GM21526 (cell line): ENCODE measurements around the gene RSPH1.

ENCODE experiments used
- ATAC-seq: cut with Tn5 transposase; IDR thresholded peaks from one replicate; pipeline ENCODE4 v1.9.1; 2021; ENCODE audit warnings: moderate library complexity; ENCODE audit not compliant: unreplicated experiment, low FRiP score

RSPH1 gene

GRCh38 chr21:42496120-42496838 lies at the start of gene RSPH1:
RSPH1 (minus strand) TSS chr21:42496224; CDS start chr21:42496186, 38 bp downstream.
- peak; percentile 98 for ATAC-seq

DNA sequence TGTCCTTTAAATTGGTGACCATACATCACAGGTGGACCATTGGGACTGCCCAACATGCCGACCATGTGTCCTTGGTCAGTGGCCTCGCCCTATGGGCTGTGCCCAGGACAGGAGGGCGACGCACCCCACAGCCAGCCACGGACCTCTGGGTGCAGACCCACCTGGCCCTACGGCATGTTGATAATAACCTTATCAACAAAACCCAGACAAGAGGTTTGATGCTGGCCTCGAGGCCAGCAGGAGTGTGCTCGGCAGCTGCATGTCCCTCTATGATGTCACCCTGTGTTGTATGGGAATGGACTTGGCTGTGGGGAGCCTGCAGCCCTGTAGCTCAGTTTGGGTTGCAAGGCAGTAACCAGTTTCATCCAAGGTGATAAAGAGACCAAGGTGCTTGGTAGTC lies 49.7 kb upstream of the RSPH1 start:
- no peak for ATAC-seq

GRCh38 chr21:42545317-42545716 lies 49.3 kb upstream of the RSPH1 start:
- ATAC-seq = no peak

GRCh38 chr21:42544544-42544943 lies 48.5 kb upstream of the RSPH1 start:
- ATAC-seq = no peak

DNA sequence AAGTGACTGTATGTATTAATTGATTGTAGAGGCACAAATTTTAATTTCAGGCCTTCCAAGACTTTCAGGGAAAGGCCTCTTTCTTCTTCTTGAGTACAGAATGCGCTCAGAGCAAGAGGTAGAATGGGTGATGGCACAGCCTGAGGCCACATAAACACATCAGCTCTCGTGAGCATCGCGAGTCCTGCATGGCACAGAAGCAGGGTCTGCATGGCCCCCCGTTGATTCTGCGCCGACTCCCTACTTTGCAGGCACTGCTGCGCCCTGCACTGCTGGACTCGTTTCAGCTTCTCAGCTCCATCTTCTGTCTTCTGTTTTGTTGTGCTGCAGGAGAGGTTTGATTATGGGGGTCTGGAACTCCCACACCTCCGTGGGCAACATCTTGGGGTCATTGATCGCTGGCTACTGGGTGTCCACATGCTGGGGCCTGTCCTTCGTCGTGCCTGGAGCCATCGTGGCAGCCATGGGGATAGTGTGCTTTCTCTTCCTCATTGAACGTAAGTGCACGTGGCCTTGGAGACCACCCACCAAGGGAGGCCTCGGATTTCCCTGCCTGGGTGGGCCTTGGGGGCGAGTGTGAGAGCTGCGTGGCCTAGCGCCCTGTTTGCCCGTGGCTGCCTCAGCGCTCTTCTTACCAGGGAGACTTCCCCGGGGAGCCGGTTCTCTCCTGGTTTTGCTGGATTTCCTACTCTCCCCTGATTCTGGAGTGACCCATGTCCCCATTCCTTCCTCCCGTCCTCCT lies 47.3 kb upstream of the RSPH1 start:
- no peak for ATAC-seq

DNA sequence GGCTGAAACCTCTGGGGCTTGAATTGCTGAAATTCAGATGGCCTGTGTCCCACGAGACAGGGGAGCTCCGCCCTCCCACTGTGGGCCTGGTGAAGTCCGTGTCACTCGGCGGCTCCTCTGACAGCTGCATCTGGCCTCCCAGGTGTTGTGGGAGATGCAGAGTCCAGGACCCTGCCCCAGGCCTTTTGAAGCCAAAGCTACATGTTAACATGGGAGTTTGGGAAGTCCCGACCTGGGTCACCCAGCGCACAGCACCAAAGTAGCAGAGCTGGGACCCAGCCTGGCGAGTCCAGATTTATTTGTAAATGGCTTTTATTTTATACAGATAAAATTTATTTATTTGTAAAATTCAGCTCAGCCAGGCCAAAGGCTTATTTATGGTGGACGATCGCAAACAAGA lies 46.6 kb upstream of the RSPH1 start:
- no peak for ATAC-seq

GRCh38 chr21:42542196-42542595 lies 46.2 kb upstream of the RSPH1 start:
- no peak for ATAC-seq

GRCh38 chr21:42541618-42542017 lies 45.6 kb upstream of the RSPH1 start:
- ATAC-seq = no peak

DNA sequence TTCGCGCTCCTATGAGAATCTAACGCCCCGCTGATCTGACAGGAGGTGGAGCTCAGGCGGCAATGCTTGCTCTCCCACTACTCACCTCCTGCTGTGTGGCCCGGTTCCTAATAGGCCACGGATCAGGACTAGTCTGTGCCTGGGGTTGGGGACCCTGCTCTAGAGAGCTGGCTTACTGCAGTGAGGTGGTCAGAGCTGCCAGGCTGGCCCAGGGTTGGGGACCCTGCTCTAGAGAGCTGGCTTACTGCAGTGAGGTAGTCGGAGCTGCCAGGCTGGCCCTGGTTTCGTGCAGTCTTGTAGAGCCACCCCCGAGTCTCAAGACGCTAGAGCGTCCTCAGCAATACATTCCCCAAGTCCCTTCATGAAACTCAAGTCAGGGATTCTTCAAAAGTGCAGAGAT lies 45.1 kb upstream of the RSPH1 start:
- no peak for ATAC-seq

DNA sequence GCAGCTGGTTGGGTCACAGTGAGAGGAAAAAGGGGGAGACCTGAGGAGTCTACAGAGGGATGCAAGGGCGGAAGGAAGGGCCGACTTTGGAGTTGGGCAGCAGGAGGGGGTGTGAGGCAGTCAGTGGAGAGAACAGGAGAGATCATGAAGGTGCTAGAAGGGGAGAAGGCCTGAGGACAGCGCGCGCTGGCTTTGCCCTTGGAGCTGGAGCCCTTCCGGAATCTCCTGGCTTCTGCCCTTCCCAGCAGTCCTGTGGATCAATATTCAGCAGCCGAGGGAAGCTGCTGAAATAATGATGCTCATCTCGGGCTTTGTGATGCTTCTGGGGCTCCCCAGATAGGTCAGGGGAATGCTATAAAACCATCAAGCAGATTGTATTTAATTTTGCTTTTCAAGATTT lies 44.4 kb upstream of the RSPH1 start:
- ATAC-seq = no peak

- ATAC-seq = no peak
These were observed 43.9 kb upstream of the RSPH1 start for GRCh38 chr21:42539931-42540343.

- no peak for ATAC-seq
These were observed 43.3 kb upstream of the RSPH1 start for GRCh38 chr21:42539342-42539741.

- no peak for ATAC-seq
These were observed 42.7 kb upstream of the RSPH1 start for GRCh38 chr21:42538479-42539275.

- ATAC-seq = no peak
These were observed 41.2 kb upstream of the RSPH1 start for GRCh38 chr21:42537106-42537742.

DNA sequence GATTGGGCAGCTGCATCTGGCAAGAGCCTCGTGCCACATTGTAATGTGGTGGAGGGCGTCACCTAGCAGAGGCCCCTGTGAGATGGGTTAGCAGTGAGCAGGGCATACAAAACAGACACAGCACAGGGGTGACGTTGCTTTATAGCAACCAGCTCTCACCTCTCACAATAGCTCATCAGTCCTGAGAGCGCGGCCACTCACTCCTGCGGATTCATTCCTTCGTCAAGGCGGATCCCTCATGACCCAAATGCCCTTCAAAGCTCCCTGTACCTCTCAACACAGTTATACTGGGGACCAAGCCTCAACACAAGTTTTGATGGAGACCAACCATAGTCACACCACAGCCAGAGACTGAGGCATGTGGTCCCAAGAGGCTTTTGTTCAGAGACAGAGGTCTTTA lies 40.6 kb upstream of the RSPH1 start:
- ATAC-seq = no peak

DNA sequence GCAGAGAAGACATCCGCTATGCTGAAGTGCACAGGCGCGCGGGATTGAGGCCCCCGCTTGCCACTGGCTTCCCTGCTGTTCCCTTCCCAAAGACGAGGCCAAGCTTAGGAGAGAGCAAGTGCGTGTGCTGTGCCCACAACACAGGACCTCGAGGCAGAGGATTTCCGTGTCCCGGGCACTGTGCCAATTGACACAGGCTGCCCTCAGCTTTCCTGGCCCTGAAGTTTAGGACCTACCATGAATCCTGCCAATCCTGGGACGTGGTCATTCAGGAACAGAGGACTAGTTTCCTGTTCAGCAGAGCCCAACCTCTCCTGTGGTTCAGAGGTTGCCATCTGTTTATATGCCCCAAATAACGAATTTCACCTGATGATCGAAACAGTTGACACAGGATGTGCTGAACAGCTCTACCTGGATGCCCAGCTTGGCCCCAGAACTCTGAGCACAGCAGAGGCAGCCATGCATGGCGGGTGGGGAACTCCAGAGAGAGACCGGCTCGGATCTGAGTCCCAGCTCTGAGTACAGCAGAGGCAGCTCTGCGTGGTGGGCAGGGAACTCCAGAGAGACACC lies 39.7 kb upstream of the RSPH1 start:
- no peak for ATAC-seq

- ATAC-seq = no peak
These were observed 38.7 kb upstream of the RSPH1 start for GRCh38 chr21:42534421-42535378.

GRCh38 chr21:42533963-42534355 lies 37.9 kb upstream of the RSPH1 start:
- ATAC-seq = no peak

DNA sequence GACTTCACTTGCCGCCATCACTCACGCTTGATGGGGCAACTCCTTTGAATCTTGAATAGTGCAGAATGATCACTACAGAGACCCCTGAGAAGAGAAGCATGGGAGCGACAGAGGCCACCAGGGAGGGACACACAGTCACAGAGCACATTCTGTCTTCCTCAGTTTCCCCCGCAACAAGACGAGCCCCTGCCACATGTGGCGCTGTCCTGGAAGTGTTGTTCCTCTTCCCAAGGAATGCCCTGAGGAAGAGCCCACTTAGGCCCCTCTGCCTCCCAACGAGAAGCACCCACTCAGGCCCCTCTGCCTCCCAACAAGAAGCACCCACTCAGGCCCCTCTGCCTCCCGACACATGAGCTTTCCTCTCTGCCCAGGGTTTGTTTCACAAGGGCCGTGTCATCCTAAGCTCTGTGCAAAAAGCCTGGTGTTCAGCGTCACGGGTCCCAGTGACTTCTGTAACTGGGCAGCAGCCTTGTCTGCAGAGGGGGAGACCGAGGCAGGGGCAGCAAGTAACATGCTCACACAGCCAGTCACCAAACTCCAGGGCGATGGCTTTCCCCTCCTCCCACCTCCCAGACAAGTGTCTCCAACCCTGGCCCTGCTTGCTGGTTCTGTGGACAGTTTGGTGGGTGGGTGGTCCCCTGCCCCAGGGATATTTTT lies 37.4 kb upstream of the RSPH1 start:
- ATAC-seq = no peak
